ENCODE data around the gene KRTAP20-2.

- TF ChIP-seq CTCF (conservative IDR thresholded peaks at IDR 0.05; ENCODE audit: low read depth, low read length) (no peak), EZH2 (IDR thresholded peaks at IDR 0.05; ENCODE audit: borderline replicate concordance, low read depth, low read length, poor library complexity, severe bottlenecking) (no peak)
Observed at GRCh38 chr21:30598802-30599201, 36.2 kb upstream of the KRTAP20-2 start, which contains the start of gene KRTAP6-2.
